ENCODE measurements around the gene SMAD7.

SMAD7 gene

DNA sequence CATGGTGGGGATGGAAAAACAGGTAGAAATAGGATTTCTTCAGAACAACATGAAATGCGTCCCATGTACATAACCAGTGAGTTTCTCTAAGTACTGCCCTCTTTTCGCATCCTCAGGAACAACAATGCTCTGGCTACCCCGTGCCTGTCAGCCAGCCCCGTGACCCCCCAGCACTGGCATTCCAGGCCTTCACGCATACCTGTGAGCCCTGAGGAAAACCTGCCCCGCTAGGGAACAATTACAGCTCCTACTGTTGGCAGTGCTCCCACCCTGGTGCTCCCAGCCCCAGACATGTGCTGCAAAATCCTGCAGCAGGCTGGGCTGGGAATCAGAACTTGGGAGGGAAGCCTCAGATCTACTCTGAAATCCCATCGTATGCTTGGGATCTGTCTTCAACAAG, 9.1 kb downstream of the SMAD7 start:
- TF ChIP-seq ZFX (IDR thresholded peaks at IDR 0.05) = no peak
- TF ChIP-seq, protein P1, sequence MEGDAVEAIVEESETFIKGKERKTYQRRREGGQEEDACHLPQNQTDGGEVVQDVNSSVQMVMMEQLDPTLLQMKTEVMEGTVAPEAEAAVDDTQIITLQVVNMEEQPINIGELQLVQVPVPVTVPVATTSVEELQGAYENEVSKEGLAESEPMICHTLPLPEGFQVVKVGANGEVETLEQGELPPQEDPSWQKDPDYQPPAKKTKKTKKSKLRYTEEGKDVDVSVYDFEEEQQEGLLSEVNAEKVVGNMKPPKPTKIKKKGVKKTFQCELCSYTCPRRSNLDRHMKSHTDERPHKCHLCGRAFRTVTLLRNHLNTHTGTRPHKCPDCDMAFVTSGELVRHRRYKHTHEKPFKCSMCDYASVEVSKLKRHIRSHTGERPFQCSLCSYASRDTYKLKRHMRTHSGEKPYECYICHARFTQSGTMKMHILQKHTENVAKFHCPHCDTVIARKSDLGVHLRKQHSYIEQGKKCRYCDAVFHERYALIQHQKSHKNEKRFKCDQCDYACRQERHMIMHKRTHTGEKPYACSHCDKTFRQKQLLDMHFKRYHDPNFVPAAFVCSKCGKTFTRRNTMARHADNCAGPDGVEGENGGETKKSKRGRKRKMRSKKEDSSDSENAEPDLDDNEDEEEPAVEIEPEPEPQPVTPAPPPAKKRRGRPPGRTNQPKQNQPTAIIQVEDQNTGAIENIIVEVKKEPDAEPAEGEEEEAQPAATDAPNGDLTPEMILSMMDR (conservative IDR thresholded peaks at IDR 0.05) = no peak
- no peak overlapping the region for H3K27ac ChIP-seq

GRCh38 chr18:48940854-48941611, 9.7 kb downstream of the SMAD7 start:
- H3K27ac ChIP-seq = no peak overlapping the region
- TF ChIP-seq, protein P1 (conservative IDR thresholded peaks at IDR 0.05) = no peak
- TF ChIP-seq ZFX (IDR thresholded peaks at IDR 0.05) = no peak

DNA sequence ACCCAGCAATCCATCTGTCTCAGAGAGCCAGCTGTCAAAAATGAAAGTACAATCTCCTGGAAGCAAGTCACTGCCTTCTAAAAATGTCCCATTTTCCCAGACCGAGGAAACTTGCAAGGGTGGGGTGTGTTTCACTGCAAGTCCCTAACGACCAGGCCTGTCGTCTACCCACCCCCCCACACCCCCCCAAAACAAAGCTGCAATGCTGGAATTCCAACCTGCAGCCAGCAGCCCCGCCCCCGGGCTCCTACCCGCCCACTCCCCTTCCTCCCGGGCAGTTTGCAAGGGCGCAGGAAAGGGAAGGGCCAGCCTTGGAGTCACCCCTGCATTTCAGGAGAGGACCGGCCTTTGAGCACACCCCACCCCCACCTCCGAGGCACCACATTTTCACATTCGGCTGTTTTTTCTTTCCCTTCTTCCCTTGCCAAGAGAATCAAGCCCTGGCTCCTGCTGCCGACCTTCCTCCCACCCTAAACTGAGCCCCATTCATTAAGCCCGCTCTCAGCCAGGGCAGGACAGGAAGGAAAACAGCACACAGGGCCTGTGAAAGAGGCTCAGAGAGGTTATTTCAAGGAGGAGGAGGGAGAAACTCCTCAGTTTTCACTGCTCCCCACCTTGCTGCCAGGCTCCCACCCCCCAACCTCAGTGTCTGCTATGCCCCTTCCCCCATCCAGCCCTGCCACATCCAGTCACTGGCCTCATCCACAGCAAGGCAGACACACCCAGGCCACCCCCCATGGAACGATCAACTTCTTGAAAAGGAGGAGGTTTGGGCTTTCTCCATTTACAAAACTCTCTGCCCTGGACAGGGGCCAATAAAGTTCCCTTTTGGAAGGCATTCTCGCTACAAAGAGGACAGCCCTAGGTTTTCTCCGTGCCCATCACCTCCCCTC, 11.3 kb downstream of the SMAD7 start:
- no peak overlapping the region for H3K27ac ChIP-seq
- TF ChIP-seq, protein P1 (conservative IDR thresholded peaks at IDR 0.05) = no peak
- no peak for TF ChIP-seq ZFX (IDR thresholded peaks at IDR 0.05)

DNA sequence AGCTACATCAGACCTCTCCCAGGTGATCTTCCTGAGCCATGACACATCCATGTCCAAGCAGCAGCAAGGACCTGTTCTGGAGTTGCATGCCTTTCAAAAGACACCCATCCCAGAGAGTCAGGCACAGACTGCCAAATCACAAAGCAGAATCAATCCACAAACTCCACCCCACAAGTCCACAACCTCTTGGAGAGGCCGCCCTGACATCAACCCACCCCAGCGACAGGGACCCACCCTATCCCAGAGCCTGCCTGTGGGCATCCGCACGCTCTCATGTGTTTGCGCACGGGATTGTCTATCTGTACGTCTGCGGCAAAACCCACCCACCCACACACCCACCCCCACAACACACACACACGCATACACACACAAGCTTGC, 11.9 kb downstream of the SMAD7 start:
- TF ChIP-seq ZFX (IDR thresholded peaks at IDR 0.05) = no peak
- TF ChIP-seq, protein P1 (conservative IDR thresholded peaks at IDR 0.05) = no peak
- H3K27ac ChIP-seq = no peak overlapping the region

- H3K27ac ChIP-seq = no peak overlapping the region
- TF ChIP-seq, protein P1 (conservative IDR thresholded peaks at IDR 0.05) = no peak
- TF ChIP-seq ZFX (IDR thresholded peaks at IDR 0.05) = no peak
Observed at GRCh38 chr18:48937869-48938750, 12.7 kb downstream of the SMAD7 start.

- H3K27ac ChIP-seq = no peak overlapping the region
- no peak for TF ChIP-seq ZFX (IDR thresholded peaks at IDR 0.05)
- TF ChIP-seq, protein P1 (conservative IDR thresholded peaks at IDR 0.05) = no peak
Observed at GRCh38 chr18:48935433-48935774, 15.4 kb downstream of the SMAD7 start.
